ENCODE data around the gene GALNT16.

Gene GALNT16

GRCh38 chr14:69241577-69241976 lies 18.4 kb upstream of the GALNT16 start:
- no peak for DNase-seq (ENCODE audit: low spot score)
- no peak for TF ChIP-seq CTCF (IDR thresholded peaks at IDR 0.05)
- Histone ChIP-seq H3K4me3 (no peak overlapping the region), H3K27ac (no peak overlapping the region)

GRCh38 chr14:69242311-69243224 lies 17.4 kb upstream of the GALNT16 start:
- DNase-seq (ENCODE audit: low spot score) = no peak
- Histone ChIP-seq H3K27ac (peak overlapping the region in 1 of 2 donors; percentile 30), H3K4me3 (no peak overlapping the region)
- TF ChIP-seq CTCF (IDR thresholded peaks at IDR 0.05) = peak; percentile 72

GRCh38 chr14:69244946-69245345 lies 15.0 kb upstream of the GALNT16 start:
- no peak for DNase-seq (ENCODE audit: low spot score)
- TF ChIP-seq CTCF (IDR thresholded peaks at IDR 0.05) = no peak

DNA sequence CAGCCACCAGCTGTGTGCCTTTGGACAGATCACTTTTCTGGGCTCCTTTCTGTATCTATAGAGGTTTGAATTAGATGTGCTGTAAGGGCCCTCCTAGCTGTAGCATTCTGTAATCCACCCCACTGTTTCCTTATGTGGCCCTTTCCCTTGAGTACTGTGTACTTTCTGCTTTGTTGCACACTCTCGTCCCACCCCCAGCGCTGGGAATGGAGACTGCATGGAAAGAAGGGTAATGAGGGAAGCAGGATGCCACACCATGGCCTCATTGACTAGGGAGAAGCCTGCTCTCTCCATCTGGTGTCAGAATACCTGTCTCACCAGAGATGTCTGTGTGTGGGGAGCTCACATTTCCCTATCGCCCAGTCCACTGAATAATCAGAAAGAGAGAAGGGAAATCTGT lies 13.6 kb upstream of the GALNT16 start:
- Histone ChIP-seq H3K4me3 (no peak overlapping the region), H3K27ac (no peak overlapping the region)
- no peak for DNase-seq (ENCODE audit: low spot score)
- no peak for TF ChIP-seq CTCF (IDR thresholded peaks at IDR 0.05)

More at GRCh38 chr14:69244946-69245345, 15.0 kb upstream of the GALNT16 start:
- Histone ChIP-seq H3K27ac (no peak overlapping the region), H3K4me3 (no peak overlapping the region)

- no peak for TF ChIP-seq CTCF (IDR thresholded peaks at IDR 0.05)
- Histone ChIP-seq H3K4me3 (no peak overlapping the region), H3K27ac (no peak overlapping the region)
- DNase-seq (ENCODE audit: low spot score) = no peak
These were observed 12.1 kb upstream of the GALNT16 start for GRCh38 chr14:69247676-69248440.

DNA sequence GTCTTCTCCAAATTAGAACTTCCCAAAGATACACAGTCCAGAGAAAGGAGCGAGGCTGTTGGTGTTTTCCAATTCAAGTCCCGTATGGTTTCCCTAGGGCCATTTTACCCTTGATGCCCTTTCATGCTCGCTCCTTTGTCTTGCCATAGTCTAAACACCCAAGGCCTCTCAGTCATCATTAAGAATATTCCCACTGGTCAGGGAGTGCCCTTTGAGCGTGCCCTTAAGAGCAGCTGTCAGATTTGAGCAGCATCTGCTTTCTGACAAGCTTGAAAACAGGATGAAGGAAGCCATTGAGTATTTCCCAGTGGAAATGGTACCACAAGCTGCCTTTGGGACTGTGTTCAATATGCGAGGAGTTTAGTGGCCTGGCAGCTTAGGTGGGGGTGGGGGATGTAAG lies 10.4 kb upstream of the GALNT16 start:
- no peak for TF ChIP-seq CTCF (IDR thresholded peaks at IDR 0.05)
- no peak overlapping the region for H3K27ac ChIP-seq
- DNase-seq (ENCODE audit: low spot score) = no peak
- H3K4me3 ChIP-seq = no peak overlapping the region

Data from coronary artery (tissue), 2 donors.